ENCODE measurements around the gene IFI27L1.

IFI27L1 gene
- total RNA-seq = 3.1 to 6.3 (median 4.4) reads per million in 4 experiments

- peak; percentile 91 for DNase-seq
Measured at GRCh38 chr14:94080621-94081385, at the start of gene IFI27L1, which contains the start of gene DDX24. Gene IFI27L1, plus strand, starts transcription at chr14:94081310. Its CDS starts 15,628 bp downstream, at chr14:94096938. Gene DDX24, minus strand, starts transcription at chr14:94081202. Its CDS starts 1,460 bp downstream, at chr14:94079742.

GRCh38 chr14:94031883-94032279 is 49.2 kb upstream of the IFI27L1 start:
- DNase-seq = no peak

GRCh38 chr14:94034886-94035285 is 46.2 kb upstream of the IFI27L1 start:
- no peak for DNase-seq

GRCh38 chr14:94036313-94037167 is 44.6 kb upstream of the IFI27L1 start:
- DNase-seq = peak; percentile 60

- DNase-seq = no peak
Measured at GRCh38 chr14:94037954-94038353, 43.2 kb upstream of the IFI27L1 start.

GRCh38 chr14:94038510-94038909 is 42.6 kb upstream of the IFI27L1 start:
- DNase-seq = no peak

- DNase-seq = no peak
Measured at GRCh38 chr14:94038921-94039629, 42.0 kb upstream of the IFI27L1 start.

GRCh38 chr14:94040247-94040646 is 40.9 kb upstream of the IFI27L1 start:
- DNase-seq = no peak

- DNase-seq = no peak
Measured at GRCh38 chr14:94040796-94041195, 40.3 kb upstream of the IFI27L1 start.

GRCh38 chr14:94041551-94042346 is 39.4 kb upstream of the IFI27L1 start:
- DNase-seq = no peak

- no peak for DNase-seq
Measured at GRCh38 chr14:94042433-94043091, 38.5 kb upstream of the IFI27L1 start.

- no peak for DNase-seq
Measured at GRCh38 chr14:94043111-94043755, 37.9 kb upstream of the IFI27L1 start.

- DNase-seq = no peak
Measured at GRCh38 chr14:94043756-94044475, 37.2 kb upstream of the IFI27L1 start.

- DNase-seq = no peak
Measured at GRCh38 chr14:94044476-94045091, 36.5 kb upstream of the IFI27L1 start.

GRCh38 chr14:94045101-94045500 is 36.0 kb upstream of the IFI27L1 start:
- no peak for DNase-seq

GRCh38 chr14:94045563-94046345 is 35.4 kb upstream of the IFI27L1 start:
- DNase-seq = no peak

GRCh38 chr14:94046696-94047250 is 34.3 kb upstream of the IFI27L1 start:
- no peak for DNase-seq

- DNase-seq = no peak
Measured at GRCh38 chr14:94047581-94047980, 33.5 kb upstream of the IFI27L1 start.

Measured in effector CD8-positive, alpha-beta T cell (primary cell).